ENCODE data around the gene DAZ4.
"Not testable (repeated sequence)": the region's sequence is repeated elsewhere in the genome, so short reads cannot be mapped to it uniquely, and the experiment has no call there.

- TF ChIP-seq RAD21 (IDR thresholded peaks at IDR 0.05; ENCODE audit: low read length); FOSL2 (IDR thresholded peaks at IDR 0.05; ENCODE audit: borderline replicate concordance, low read depth); CTCF (IDR thresholded peaks at IDR 0.05); EZH2phosphoT487 (IDR thresholded peaks at IDR 0.05; ENCODE audit: borderline replicate concordance, low read depth); REST (IDR thresholded peaks at IDR 0.05; ENCODE audit: low read depth, low read length); ELF1 (IDR thresholded peaks at IDR 0.05); SMC3 (IDR thresholded peaks at IDR 0.05; ENCODE audit: low read depth, low read length); MAX (IDR thresholded peaks at IDR 0.05; ENCODE audit: low read depth); GABPA (IDR thresholded peaks at IDR 0.05; ENCODE audit: low read depth); USF2 (IDR thresholded peaks at IDR 0.05; ENCODE audit: borderline replicate concordance, low read depth, low read length): not testable (repeated sequence)
Measured at GRCh38 chrY:24824184-24824879, 9.4 kb upstream of the DAZ4 start.

All from SK-N-SH (cell line).